Breast epithelium (tissue), 4 donors: ENCODE results near the gene GDPD5. TPM values are rescaled to one million over a fixed set of nuclear protein-coding genes. Genes with fewer than 3 reads are reported as not detected.

ENCODE experiments used
- DNase-seq, 2 donors: peaks; one replicate each; pipeline ENCODE4 v3.0.0-alpha.2; 2019; ENCODE audit warnings: low spot score in 2 of 2
- H3K27ac ChIP-seq, 2 donors: fragments of 200-600 bp; sonication (generic) in 1 of 2; one replicate each; pipeline ENCODE4 v1.5.1; 2016 to 2019; ENCODE audit warnings: mild to moderate bottlenecking in 1 of 2
- H3K27me3 ChIP-seq, 2 donors: fragments of 200-600 bp; sonication (generic) in 1 of 2; one replicate each; pipeline versions ENCODE4 v1.5.1 to v1.6.0; 2017 to 2019; ENCODE audit warnings: control low read depth in 1 of 2, mild to moderate bottlenecking in 1 of 2
- H3K36me3 ChIP-seq: fragments of 200-600 bp; one replicate; pipeline ENCODE4 v1.5.1; 2019
- H3K4me1 ChIP-seq, 2 donors: fragments of 200-600 bp; sonication (generic); one replicate each; pipeline ENCODE4 v1.5.1; 2016 to 2019; ENCODE audit warnings: control low read depth in 1 of 2
- H3K4me3 ChIP-seq, 3 donors: fragments of 200-600 bp; sonication (generic); 1 replicate in 2 of 3; 2 replicates in 1 of 3; pipeline ENCODE4 v1.5.1; 2016 to 2019; ENCODE audit warnings: mild to moderate bottlenecking in 3 of 3, moderate library complexity in 2 of 3
- H3K9me3 ChIP-seq, 2 donors: fragments of 200-600 bp; sonication (generic) in 1 of 2; one replicate each; pipeline ENCODE4 v1.5.1; 2016 to 2019; ENCODE audit warnings: control low read depth in 1 of 2
- CTCF ChIP-seq, 3 donors: fragments of 450-650 bp; IDR thresholded peaks; one replicate each; pipeline ENCODE4 v1.5.1; 2016 to 2017; ENCODE audit warnings: antibody characterized with exemption in 3 of 3, mild to moderate bottlenecking in 3 of 3, moderate library complexity in 3 of 3
- POLR2A ChIP-seq: fragments of 450-650 bp; IDR thresholded peaks from one replicate; pipeline ENCODE4 v1.6.1; 2016; ENCODE audit warnings: antibody characterized with exemption, mild to moderate bottlenecking, moderate library complexity
- POLR2AphosphoS5 ChIP-seq, 3 donors: sonication (generic); formaldehyde crosslinking; IDR thresholded peaks; one replicate each; pipeline ENCODE4 v1.6.1; 2017; ENCODE audit warnings: antibody characterized with exemption in 3 of 3
- intact Hi-C: fragments of 100-400 bp; cut with DNase I; formaldehyde crosslinking; loops from one replicate; pipeline ENCODE4 v1.15.1; 2023; ENCODE audit warnings: low total_unique reads
- total RNA-seq, 3 donors: library from RNA; depleted of rRNA; stranded (reverse); fragments of >200 nt; gene quantifications; one replicate each; pipeline ENCODE4 v1.1.0, GENCODE V29; 2016

The GDPD5 gene
- total RNA-seq, 3 donors from 2014 or later: 10.5 to 25.9 (median 14.8) TPM

GRCh38 chr11:75496305-75496752, 29.4 kb downstream of the GDPD5 start:
- TF ChIP-seq CTCF (IDR thresholded peaks at IDR 0.05) (no peak), POLR2A (no peak), POLR2AphosphoS5 (IDR thresholded peaks at IDR 0.05) (no peak)
- intact Hi-C loops: no loop called here
- Histone ChIP-seq H3K4me1 (no peaks in the 10 kb centered on the region), H3K27me3 (no peaks in the 10 kb centered on the region), H3K4me3 (no peak overlapping the region), H3K9me3 (no peaks in the 10 kb centered on the region), H3K27ac (no peak overlapping the region), H3K36me3 (no peaks in the 10 kb centered on the region)
- no peak for DNase-seq

GRCh38 chr11:75495749-75496304, 29.9 kb downstream of the GDPD5 start:
- Histone ChIP-seq H3K27me3 (no peaks in the 10 kb centered on the region), H3K4me3 (no peak overlapping the region), H3K9me3 (no peaks in the 10 kb centered on the region), H3K4me1 (no peaks in the 10 kb centered on the region), H3K27ac (no peak overlapping the region), H3K36me3 (no peaks in the 10 kb centered on the region)
- intact Hi-C loops: no loop called here
- no peak for DNase-seq
- no peak for TF ChIP-seq CTCF (IDR thresholded peaks at IDR 0.05)
- no peak for TF ChIP-seq POLR2A

- H3K27ac ChIP-seq: no peak overlapping the region
- intact Hi-C loops: no loop called here
- no peaks in the 10 kb centered on the region for H3K9me3 ChIP-seq
- H3K4me3 ChIP-seq: no peak overlapping the region
- no peaks in the 10 kb centered on the region for H3K36me3 ChIP-seq
- no peak for TF ChIP-seq POLR2AphosphoS5 (IDR thresholded peaks at IDR 0.05)
- no peak for TF ChIP-seq POLR2A
- TF ChIP-seq CTCF (IDR thresholded peaks at IDR 0.05): no peak
- no peaks in the 10 kb centered on the region for H3K4me1 ChIP-seq
- no peak for DNase-seq
- no peaks in the 10 kb centered on the region for H3K27me3 ChIP-seq
These were observed 32.1 kb downstream of the GDPD5 start for GRCh38 chr11:75493626-75494025.

GRCh38 chr11:75492181-75492820, 33.4 kb downstream of the GDPD5 start:
- TF ChIP-seq POLR2AphosphoS5 (IDR thresholded peaks at IDR 0.05) (no peak), POLR2A (no peak), CTCF (IDR thresholded peaks at IDR 0.05) (no peak)
- no peak overlapping the region for H3K27ac ChIP-seq
- no peak for DNase-seq
- intact Hi-C loops: no loop called here
- H3K27me3 ChIP-seq: no peaks in the 10 kb centered on the region
- no peaks in the 10 kb centered on the region for H3K36me3 ChIP-seq
- no peaks in the 10 kb centered on the region for H3K4me1 ChIP-seq
- no peaks in the 10 kb centered on the region for H3K9me3 ChIP-seq
- H3K4me3 ChIP-seq: no peak overlapping the region

GRCh38 chr11:75491465-75491864, 34.3 kb downstream of the GDPD5 start:
- H3K36me3 ChIP-seq: no peaks in the 10 kb centered on the region
- H3K9me3 ChIP-seq: no peaks in the 10 kb centered on the region
- no peak for DNase-seq
- H3K4me1 ChIP-seq: no peaks in the 10 kb centered on the region
- intact Hi-C loops: no loop called here
- TF ChIP-seq CTCF (IDR thresholded peaks at IDR 0.05): no peak
- no peak for TF ChIP-seq POLR2A
- TF ChIP-seq POLR2AphosphoS5 (IDR thresholded peaks at IDR 0.05): no peak
- H3K4me3 ChIP-seq: no peak overlapping the region
- no peak overlapping the region for H3K27ac ChIP-seq
- no peaks in the 10 kb centered on the region for H3K27me3 ChIP-seq
